HCT116 (cell line): Measurements from ENCODE around the gene PDCD6IP.

Experiments used
- CEBPB ChIP-seq: IDR thresholded peaks from 2 replicates; pipeline ENCODE4 v1.6.1; 2012; ENCODE audit warnings: low read depth
- CTCF ChIP-seq, 3 experiments: fragments of 200-600 bp in 1 of 3; sonication (generic) in 1 of 3; IDR thresholded peaks in 2 of 3; conservative IDR thresholded peaks in 1 of 3; 2 replicates each; pipeline ENCODE4 v1.5.1; 2012 to 2017; ENCODE audit warnings: low read depth in 2 of 3, low read length in 2 of 3, antibody characterized with exemption in 1 of 3, borderline replicate concordance in 1 of 3, control low read depth in 1 of 3, mild to moderate bottlenecking in 1 of 3, mixed read lengths in 1 of 3, mixed run types in 1 of 3, moderate library complexity in 1 of 3; ENCODE audit not compliant: insufficient read depth in 1 of 3
- EGR1 ChIP-seq: IDR thresholded peaks from 2 replicates; pipeline ENCODE4 v1.6.1; 2012; ENCODE audit warnings: low read depth
- FOSL1 ChIP-seq: IDR thresholded peaks from 2 replicates; pipeline ENCODE4 v1.6.1; 2012; ENCODE audit warnings: low read depth
- RAD21 ChIP-seq: IDR thresholded peaks from 2 replicates; pipeline ENCODE4 v1.6.1; 2012; ENCODE audit warnings: low read depth, mild to moderate bottlenecking
- SIN3A ChIP-seq: IDR thresholded peaks from 2 replicates; pipeline ENCODE4 v1.6.1; 2012; ENCODE audit warnings: low read depth

- TF ChIP-seq FOSL1: no peak
- no peak for TF ChIP-seq CTCF (IDR thresholded peaks at IDR 0.05 in 2 of 3, conservative IDR thresholded peaks at IDR 0.05 in 1 of 3; ENCODE audit: borderline replicate concordance in 1 of 3, insufficient read depth in 1 of 3, low read depth in 2 of 3, low read length in 2 of 3)
- TF ChIP-seq SIN3A: no peak
- no peak for TF ChIP-seq EGR1
- no peak for TF ChIP-seq RAD21
- no peak for TF ChIP-seq CEBPB
Observed at GRCh38 chr3:33900440-33900808, 102.0 kb downstream of the PDCD6IP start.
